ENCODE data around the gene NDUFC1. TPM values are rescaled to one million over a fixed set of nuclear protein-coding genes. Genes with fewer than 3 reads are reported as not detected.
A peak's percentile ranks its signal among the peaks of the same experiment; 100 is the strongest.

The NDUFC1 gene
- total and polyA plus RNA-seq, 9 of the 15 experiments (the other 6 are each of a cell fraction or from before 2014, with no cell fraction given) = 58.9 to 378 (median 120) TPM

DNA sequence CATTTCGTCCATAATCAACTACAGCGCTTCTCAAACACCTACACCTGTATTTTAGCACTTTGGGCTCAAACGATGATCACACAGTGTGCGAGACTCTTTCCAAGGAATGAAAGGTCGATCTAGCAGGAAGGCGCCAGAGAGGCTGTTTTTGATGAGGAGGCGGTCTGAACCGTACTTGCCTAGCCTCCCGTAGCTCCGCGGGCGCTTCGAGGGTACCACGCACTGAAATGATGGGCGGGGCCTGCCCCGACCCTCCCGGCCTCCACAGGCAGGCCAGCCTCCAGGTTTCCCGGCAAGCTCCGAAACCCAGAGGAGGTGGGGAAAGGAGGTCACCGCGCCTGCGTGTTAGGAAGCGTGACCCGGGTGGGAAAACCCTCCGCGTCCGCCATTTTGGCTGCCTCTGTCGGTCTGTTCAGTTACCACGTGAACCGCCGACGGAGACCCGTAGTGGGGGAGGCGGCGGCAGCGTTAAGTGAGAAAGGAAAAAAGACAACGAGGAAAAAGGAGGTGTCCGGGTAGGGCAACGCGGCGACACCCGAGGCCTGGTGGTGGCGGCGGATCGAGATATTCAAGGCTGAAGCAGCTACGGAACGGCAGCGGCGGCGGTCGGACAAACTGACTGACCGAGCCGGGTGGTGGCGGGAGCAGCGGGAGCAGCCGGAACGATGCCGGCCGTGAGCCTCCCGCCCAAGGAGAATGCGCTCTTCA is 1.0 kb downstream of the NDUFC1 start, which contains the start of gene NAA15 (continued):
- TF ChIP-seq MTA1 (IDR thresholded peaks at IDR 0.05; ENCODE audit: borderline replicate concordance) (0 out of 2 replicates have a peak, but pooled peaks have one; percentile 42), NR3C1 (CRISPR knock-in tag; IDR thresholded peaks at IDR 0.05) (no peak), MCM2 (IDR thresholded peaks at IDR 0.05; ENCODE audit: low read depth) (no peak), MAFK (IDR thresholded peaks at IDR 0.05; ENCODE audit: low read length) (no peak), FOXA3 (CRISPR knock-in tag; conservative IDR thresholded peaks at IDR 0.05 in 1 of 2, IDR thresholded peaks at IDR 0.05 in 1 of 2) (0 out of 4 replicates have a peak, but pooled peaks of 1 of the 2 experiments have one; percentile 13), RFX5 (IDR thresholded peaks at IDR 0.05; ENCODE audit: low read depth, low read length) (no peak), ZFP1 (CRISPR knock-in tag; IDR thresholded peaks at IDR 0.05) (no peak), RBM14 (IDR thresholded peaks at IDR 0.05; ENCODE audit: borderline replicate concordance, insufficient read depth, low read depth, low read length) (no peak), MECOM (CRISPR knock-in tag; IDR thresholded peaks at IDR 0.05) (no peak), PML (IDR thresholded peaks at IDR 0.05; ENCODE audit: low read length) (peak; percentile 59), TAF9B (IDR thresholded peaks at IDR 0.05; ENCODE audit: partially characterized antibody) (peak; percentile 77), ERF (CRISPR knock-in tag; IDR thresholded peaks at IDR 0.05) (no peak), ZC3H11A (IDR thresholded peaks at IDR 0.05; ENCODE audit: low read depth, low read length) (0 out of 2 replicates have a peak, but pooled peaks have one; percentile 76), ETV6 (IDR thresholded peaks at IDR 0.05; ENCODE audit: borderline replicate concordance in 1 of 2, low read depth in 2 of 2, low read length in 1 of 2) (no peak), ETV6 (CRISPR knock-in tag; IDR thresholded peaks at IDR 0.05; ENCODE audit: borderline replicate concordance) (0 out of 2 replicates have a peak, but pooled peaks have one; percentile 48), ETV1 (tag; conservative IDR thresholded peaks at IDR 0.05; ENCODE audit: low read depth) (no peak), KLF13 (tag; IDR thresholded peaks at IDR 0.05; ENCODE audit: borderline replicate concordance, low read depth) (no peak), NR2C1 (IDR thresholded peaks at IDR 0.05) (peak; percentile 98), NR2C1 (tag; IDR thresholded peaks at IDR 0.05) (peak; percentile 98)
- TF ChIP-seq, protein P1, sequence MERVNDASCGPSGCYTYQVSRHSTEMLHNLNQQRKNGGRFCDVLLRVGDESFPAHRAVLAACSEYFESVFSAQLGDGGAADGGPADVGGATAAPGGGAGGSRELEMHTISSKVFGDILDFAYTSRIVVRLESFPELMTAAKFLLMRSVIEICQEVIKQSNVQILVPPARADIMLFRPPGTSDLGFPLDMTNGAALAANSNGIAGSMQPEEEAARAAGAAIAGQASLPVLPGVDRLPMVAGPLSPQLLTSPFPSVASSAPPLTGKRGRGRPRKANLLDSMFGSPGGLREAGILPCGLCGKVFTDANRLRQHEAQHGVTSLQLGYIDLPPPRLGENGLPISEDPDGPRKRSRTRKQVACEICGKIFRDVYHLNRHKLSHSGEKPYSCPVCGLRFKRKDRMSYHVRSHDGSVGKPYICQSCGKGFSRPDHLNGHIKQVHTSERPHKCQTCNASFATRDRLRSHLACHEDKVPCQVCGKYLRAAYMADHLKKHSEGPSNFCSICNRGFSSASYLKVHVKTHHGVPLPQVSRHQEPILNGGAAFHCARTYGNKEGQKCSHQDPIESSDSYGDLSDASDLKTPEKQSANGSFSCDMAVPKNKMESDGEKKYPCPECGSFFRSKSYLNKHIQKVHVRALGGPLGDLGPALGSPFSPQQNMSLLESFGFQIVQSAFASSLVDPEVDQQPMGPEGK (CRISPR knock-in tag; IDR thresholded peaks at IDR 0.05; ENCODE audit: borderline replicate concordance) = no peak
- TF ChIP-seq, protein P2, sequence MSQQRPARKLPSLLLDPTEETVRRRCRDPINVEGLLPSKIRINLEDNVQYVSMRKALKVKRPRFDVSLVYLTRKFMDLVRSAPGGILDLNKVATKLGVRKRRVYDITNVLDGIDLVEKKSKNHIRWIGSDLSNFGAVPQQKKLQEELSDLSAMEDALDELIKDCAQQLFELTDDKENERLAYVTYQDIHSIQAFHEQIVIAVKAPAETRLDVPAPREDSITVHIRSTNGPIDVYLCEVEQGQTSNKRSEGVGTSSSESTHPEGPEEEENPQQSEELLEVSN (IDR thresholded peaks at IDR 0.05; ENCODE audit: borderline replicate concordance in 1 of 2, extremely low read depth in 1 of 2, insufficient read depth in 1 of 2, insufficient read length in 1 of 2, low read depth in 1 of 2, low read length in 1 of 2, poor library complexity in 1 of 2, severe bottlenecking in 1 of 2) = peak; percentile 85
- TF ChIP-seq, protein P3, sequence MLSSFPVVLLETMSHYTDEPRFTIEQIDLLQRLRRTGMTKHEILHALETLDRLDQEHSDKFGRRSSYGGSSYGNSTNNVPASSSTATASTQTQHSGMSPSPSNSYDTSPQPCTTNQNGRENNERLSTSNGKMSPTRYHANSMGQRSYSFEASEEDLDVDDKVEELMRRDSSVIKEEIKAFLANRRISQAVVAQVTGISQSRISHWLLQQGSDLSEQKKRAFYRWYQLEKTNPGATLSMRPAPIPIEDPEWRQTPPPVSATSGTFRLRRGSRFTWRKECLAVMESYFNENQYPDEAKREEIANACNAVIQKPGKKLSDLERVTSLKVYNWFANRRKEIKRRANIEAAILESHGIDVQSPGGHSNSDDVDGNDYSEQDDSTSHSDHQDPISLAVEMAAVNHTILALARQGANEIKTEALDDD (IDR thresholded peaks at IDR 0.05) = peak; percentile 30; the same call in 1 of the 2 replicates
- TF ChIP-seq, protein P4, sequence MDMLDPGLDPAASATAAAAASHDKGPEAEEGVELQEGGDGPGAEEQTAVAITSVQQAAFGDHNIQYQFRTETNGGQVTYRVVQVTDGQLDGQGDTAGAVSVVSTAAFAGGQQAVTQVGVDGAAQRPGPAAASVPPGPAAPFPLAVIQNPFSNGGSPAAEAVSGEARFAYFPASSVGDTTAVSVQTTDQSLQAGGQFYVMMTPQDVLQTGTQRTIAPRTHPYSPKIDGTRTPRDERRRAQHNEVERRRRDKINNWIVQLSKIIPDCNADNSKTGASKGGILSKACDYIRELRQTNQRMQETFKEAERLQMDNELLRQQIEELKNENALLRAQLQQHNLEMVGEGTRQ (CRISPR knock-in tag; IDR thresholded peaks at IDR 0.05) = peak; percentile 65

Data from K562 (cell line).